Measurements from ENCODE around the gene SDCCAG8.

SDCCAG8 gene

DNA sequence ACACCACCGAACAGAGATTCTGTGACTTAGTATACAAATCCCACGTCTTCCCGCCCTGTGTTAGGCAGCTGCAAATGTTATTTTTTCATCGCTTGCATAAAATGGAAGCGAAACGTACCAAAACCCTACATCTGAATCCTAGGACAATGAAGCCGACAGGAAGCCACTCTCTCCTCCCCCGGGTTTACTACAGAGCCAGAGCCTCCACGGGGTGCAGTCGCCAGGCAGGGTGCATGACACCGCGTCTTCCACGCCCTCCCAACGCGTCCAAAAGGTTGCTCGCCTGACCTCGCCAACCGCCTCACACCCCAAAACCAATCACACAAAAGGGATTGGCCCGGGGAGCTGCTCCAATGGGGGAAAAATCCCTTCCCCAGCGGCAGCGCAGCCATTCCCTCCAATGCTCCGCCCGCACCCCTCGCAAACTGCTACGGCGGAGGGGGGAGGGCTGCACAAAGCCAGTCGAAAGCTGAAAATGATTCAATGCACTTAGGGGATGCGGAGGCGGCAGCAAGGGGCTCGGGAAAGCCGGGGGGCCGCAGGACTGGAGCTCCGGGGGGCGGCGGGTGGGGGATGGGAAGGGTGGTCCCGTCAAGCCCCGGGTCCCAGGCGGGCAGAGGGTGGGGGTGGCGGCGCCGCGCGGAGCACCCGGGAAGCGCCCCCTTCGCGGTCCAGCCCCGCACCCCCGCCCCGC is 1.5 kb upstream of the SDCCAG8 start:
- DNase-seq (ENCODE audit: low spot score) = peak; percentile 59

DNA sequence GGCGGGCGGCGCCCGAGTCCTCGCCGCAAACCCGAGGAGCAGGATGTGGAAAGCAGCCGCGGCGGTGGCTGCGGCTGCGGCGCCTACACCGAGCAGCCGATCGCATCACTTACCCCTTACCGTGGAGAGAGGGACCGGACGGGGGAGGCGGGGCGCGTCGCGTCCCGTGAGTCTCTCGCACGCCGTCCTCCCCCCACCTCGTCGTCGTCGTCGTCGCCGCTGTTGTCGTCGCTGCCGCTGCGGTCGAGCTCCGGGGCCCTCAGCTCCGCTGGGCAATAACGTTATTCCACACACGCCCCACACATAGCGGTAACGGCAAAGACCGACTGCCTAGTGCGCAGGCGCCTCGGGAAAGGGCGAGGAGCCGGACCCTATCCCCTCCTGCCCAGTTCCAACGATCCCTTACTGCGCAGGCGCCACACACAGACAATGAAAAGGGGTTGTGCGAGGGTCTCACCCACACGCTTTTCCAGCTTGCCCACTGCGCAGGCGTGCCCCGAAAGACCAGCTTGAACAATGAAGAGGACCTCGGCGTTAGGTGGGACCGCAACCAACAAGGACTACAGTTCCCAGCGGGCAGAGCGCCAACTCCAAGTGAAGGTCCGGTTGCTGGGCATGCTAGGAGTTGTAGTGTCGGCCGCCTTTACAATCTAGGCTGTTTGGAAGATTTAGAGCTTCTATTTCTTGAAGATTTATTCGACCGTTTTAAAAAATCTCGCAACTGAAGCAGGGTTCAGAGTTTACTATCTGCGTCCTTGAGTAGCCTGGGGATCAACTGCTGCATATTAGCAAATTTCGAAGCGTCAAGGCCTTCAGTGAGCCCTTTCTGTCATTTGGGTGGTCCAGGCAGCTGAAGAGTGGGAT is 682 bp upstream of the SDCCAG8 start, which contains the start of gene CEP170:
CEP170 (minus strand) TSS at position 355 of the 864 bp plus-strand sequence. CDS start 30,001 bp downstream, outside the sequence.
- DNase-seq (ENCODE audit: low spot score) = peak; percentile 88

DNA sequence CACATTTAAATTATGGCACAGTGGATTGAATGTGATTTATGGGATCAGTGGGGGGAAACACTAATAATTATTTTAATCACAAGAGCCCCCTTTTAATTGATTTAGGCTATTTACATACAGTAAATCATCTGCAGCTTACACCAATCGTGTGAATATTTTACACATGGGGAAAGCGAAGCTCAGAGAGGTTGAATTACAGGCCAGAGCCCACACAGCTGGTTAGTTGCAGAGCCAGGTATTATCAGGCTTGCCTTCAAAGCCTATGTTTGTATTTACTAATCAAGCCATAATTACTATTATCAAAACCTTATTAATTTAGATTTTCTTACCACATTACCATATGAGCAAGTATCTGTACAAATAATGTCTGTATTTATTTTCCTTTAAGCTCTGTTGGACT is 749 bp downstream of the SDCCAG8 start:
- no peak for DNase-seq (ENCODE audit: low spot score)

- DNase-seq (ENCODE audit: low spot score) = no peak
Measured at GRCh38 chr1:243257189-243257588, 1.3 kb downstream of the SDCCAG8 start.

DNA sequence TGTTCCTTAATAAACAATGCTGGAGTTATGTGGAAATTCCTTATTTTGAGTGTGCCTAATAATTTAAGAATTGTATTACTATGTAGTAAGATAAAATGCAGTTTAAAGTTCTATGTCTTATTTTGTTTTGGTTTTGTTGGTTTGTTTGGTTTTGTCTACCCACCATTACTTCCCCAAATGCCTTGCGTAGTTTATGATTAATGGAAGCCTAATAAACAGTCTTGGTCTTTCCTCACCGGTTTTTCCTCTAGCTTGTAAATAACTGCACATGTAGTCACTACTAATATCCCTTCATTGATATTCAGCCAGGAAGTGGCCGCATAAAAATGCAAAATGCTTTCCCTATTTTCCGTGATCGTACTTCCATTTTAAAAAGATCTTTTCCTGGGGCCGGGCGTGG is 2.9 kb downstream of the SDCCAG8 start:
- no peak for DNase-seq (ENCODE audit: low spot score)

DNA sequence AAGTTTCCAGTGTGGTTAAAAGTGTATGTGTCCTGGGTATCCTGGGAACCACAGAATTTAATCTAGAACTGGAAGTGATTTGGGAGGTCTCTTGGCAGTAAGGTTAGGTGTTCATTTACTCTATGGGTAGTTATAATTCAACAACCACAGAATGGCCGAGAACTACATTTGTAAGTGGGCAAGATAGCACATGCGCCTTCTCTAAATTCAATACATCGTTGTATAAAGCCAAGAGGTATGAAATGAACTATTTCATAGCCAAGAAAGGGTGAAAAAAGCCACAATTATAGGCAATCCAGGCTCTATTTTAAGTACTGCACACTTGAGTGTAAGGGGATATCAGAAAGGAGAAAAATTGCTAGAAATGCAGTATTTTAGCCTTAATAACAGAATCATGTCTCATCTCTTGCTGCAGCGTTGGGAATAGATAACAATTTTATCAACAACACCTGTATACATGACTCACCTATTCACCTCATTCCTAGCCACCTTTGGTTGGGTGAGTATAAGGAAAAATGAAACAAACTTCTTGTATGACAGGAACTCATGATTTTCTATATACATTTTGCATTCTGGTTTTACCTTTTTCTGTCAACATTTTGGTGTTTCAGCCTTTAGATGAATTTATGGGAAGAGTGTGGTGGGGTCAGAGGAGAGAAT is 4.5 kb downstream of the SDCCAG8 start:
- no peak for DNase-seq (ENCODE audit: low spot score)

DNA sequence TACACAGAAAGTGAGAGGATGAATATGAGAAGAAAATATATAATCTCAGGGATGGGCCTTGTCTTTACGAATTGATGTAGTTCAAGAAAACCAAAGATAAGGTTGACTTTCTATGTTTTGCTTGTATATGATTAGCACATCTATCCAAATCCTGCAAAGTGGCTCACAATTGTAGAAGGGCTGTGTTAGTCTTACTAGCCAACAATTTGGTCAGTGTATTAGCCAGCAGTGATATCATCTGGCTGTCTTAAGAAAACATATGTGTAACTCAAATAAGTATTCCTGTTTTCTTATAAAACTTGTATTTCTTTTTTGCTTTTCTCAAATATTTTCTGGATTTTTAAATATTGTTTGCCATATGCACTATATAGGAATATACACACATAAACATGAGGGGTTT is 5.5 kb downstream of the SDCCAG8 start:
- no peak for DNase-seq (ENCODE audit: low spot score)

DNA sequence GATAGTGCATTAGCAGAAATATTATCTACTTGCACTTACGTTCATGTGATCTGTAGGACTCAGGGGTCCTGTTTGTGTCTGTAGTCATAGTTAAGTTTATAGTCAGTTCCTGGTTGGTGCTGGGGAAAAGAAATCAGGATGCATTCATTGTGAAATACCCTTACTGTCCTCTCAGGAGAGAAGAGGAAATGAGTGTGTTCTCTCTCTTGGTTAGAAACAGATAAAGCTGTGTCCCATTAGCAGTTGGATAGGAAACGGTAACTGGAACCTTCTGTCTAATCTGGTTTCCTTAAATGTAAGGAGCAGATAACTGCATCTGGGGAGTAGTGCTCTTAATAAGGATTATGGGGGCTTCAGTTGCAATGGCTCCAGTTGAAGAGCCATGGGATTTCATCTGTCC is 8.9 kb downstream of the SDCCAG8 start:
- peak; percentile 49 for DNase-seq (ENCODE audit: low spot score)

DNA sequence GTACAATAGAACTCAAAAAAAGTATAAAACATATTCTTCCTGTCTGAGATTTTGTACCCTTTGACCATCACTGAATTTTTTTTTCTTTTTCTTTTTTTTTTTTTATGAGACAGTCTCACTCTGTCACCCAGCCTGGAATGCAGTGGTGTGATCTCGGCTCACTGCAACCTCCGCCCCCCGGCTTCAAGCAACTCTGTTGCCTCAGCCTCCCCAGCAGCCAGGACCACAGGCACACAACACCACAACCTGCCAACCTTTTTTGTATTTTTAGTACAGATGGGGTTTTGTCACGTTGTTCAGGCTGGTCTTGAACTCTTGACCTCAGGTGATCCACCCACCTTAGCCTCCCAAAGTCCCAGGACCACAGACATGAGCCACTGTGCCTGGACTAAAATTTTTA is 10.4 kb downstream of the SDCCAG8 start:
- DNase-seq (ENCODE audit: low spot score) = no peak

DNA sequence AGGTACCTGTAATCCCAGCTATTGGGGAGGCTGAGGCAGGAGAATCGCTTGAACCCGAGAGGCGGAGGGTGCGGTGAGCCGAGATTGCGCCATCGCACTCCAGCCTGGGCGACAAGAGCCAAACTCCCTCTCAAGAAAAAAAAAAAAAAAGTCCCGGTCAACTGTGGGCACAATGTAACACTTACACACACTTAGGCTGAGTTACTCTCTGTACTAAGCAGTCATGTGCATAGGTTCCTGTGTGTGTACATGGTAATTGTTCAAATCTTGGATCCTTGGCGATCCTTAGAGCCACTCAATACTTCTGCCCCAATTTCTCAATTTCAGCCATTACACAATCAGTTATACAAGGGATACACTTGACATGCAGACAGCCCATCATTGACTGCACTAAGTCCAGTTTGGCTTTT is 11.6 kb downstream of the SDCCAG8 start:
- DNase-seq (ENCODE audit: low spot score) = no peak

DNA sequence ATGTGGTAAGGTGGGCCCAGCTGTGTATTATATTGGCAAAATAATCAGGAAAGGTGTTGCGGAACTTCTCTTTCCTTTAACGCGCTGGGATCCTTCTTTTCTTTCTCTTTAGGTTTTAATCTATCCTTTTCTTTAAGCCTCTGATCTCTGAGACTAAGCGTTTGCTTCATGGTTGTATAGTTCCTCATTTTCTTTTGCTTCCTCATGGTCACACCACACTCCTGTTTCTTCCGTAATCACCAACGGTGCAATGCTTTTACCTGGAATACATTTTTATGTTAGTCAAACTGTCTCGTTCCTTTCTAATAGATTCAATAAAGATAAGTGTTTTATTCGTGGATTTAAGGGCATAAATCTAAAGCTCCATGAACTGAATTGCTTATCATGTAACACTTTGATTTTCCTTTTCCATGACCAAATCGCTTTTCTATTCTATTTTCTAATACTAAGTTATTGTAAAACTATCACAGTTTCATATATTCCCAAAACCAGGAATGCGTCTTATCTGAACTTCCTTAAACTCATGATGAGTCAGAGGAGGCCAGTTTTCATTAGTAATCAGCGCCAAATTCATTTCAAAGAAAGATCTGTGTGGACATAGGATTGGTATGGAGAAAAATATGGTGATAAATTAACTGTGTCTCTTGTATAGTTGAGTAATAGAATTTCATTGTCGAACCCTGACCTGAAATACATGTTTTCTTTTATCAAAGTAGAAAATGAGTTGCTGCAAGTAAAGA is 12.2 kb downstream of the SDCCAG8 start:
- no peak for DNase-seq (ENCODE audit: low spot score)

GRCh38 chr1:243268751-243269460 is 13.1 kb downstream of the SDCCAG8 start:
- no peak for DNase-seq (ENCODE audit: low spot score)

DNA sequence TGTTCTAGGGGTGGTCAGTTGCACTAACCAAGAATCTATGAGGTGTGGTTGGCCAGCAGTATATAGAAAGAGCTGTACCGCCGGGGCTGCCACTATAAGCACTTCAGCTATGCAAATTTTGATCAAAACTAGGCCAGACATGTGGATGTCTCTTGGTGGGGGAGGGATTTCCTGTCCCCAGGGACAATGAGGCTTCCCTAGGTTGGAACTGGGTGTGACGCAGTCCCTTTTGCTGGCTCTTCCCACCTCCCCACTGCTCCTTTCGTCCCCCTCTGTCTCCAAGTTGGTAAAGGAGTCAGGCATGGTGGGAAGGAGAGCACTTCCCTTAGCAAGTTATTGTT is 13.6 kb downstream of the SDCCAG8 start:
- no peak for DNase-seq (ENCODE audit: low spot score)

DNA sequence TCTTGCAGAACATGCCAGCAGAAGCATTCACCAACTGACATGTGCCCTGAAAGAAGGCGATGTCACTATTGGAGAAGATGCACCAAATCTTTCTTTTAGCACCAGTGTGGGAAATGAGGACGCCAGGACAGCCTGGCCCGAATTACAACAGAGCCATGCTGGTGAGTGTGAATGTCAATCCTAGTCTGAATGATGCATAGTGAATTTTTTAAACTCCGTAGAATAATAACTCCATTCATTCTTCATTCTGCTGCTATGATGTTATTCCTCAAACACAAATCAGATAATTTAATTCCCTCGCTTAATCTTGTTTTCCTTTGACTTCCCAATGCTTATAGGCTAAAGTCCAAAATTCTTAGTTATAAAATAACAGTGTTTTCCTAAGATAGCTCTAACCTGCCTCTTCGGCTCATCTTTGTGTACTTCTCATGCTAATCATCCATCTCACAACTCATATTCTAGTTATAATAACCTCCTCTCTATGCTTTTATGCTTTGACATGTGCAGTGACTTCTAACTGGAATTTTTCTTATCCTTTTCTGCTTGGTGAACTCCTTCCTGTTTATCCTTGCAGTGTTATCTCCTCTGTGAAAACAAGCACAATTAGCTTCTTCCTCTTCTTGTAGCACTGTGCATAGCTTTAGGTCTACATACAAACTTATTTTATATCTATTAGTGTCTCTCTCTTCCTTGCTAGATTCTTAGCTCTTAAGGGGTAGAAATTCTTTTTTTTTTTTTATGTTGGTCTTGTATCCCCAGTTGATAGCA is 14.4 kb downstream of the SDCCAG8 start:
- DNase-seq (ENCODE audit: low spot score) = no peak

DNA sequence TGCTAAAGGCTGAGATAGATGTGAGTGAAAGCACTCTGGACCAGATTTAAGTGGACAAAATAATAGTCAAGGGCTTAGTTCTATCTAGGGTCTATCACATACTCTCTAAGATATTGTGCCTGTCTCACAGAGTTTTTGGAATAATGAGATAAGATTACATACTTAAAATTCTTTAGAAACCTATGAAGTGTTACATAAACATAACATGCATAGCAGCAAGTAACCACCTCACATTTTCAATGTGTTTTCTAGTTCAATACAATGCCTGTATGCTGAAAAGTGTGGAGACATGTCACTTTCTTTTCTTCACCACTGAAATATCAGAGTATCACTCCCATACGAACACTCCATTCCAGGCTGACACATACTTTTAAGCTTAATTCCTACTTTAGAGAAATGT is 16.2 kb downstream of the SDCCAG8 start:
- DNase-seq (ENCODE audit: low spot score) = no peak

GRCh38 chr1:243272401-243272800 is 16.6 kb downstream of the SDCCAG8 start:
- DNase-seq (ENCODE audit: low spot score) = no peak

DNA sequence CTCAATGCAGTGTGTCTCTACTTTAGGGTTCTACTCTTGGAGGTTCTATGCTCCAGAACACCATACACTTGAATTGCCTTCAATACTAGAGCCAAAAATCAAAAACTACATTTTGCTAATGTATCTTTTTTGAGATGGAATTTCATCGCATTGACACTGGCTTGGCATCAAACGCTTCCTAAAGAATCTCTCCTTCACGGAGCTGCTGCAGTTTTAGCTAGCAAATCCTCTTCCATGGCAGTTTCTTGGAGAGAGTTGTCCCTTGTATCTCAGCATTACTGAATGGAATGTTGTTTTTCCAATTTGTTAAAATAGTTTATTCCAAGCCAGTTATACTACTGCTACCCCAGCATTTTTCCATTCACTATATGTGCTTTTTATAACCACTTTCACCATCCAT is 17.7 kb downstream of the SDCCAG8 start:
- DNase-seq (ENCODE audit: low spot score) = no peak

DNA sequence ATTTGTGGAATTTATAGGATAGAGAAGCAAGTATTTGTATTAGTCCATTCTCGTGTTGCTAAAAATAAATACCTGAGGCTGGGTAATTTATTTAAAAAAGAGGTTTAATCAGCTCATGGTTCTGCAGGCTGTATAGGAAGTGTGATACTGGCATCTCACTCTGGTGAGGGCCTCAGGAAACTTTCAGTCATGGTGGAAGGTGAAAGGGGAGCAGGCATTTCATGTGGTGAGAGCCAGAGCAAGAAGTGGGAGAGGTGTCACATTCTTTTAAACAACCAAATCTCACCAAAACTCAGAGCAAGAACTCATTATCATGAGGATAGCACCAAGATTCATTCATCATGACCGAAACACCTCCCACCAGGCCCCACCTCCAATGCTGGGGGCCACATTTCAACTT is 18.1 kb downstream of the SDCCAG8 start:
- DNase-seq (ENCODE audit: low spot score) = no peak

DNA sequence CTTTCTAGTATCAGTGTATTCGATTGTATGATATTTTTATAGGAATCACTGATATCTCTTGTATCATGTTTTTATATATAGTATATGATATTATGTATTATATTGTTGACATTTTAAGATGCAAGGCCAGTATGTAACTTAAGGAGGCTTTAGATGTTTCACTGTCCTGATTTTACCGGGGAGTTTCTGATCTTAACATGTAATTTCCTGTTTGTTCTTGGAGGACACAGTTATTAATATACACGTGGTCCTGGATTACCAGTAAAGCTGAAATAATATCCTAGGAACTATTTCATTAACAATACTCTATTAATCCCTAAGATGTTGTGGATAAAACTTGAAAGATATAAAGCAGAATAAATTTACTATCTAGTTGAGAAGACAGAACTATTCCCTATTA is 19.5 kb downstream of the SDCCAG8 start:
- DNase-seq (ENCODE audit: low spot score) = no peak

GRCh38 chr1:243280571-243281129 is 24.8 kb downstream of the SDCCAG8 start:
- DNase-seq (ENCODE audit: low spot score) = no peak

- no peak for DNase-seq (ENCODE audit: low spot score)
Measured at GRCh38 chr1:243281672-243282071, 25.8 kb downstream of the SDCCAG8 start.

All from activated CD4-positive, alpha-beta T cell treated with anti-CD3 and anti-CD28 coated beads, Interleukin-2, Interleukin-4, amounts not matched to agents 100 ng/mL and 50 ng/mL, durations not matched to agents 16 hours and 8 hours (primary cell).